HUES64 (cell line): ENCODE results near the gene HOXA2.

Experiments used
- H3K27ac ChIP-seq: 2 replicates; pipeline ENCODE4 v1.7.0; 2013; ENCODE audit warnings: low read depth, low read length, inconsistent platforms
- H3K27me3 ChIP-seq: 2 replicates; pipeline ENCODE4 v1.6.1; 2013; ENCODE audit warnings: mild to moderate bottlenecking, low read length; ENCODE audit not compliant: insufficient read depth
- H3K36me3 ChIP-seq: 2 replicates; pipeline ENCODE4 v1.6.1; 2013; ENCODE audit warnings: mild to moderate bottlenecking, low read length; ENCODE audit not compliant: insufficient read depth
- H3K4me1 ChIP-seq: 2 replicates; pipeline ENCODE4 v1.6.1; 2013; ENCODE audit warnings: mild to moderate bottlenecking, low read length, moderate library complexity; ENCODE audit not compliant: insufficient read depth
- H3K4me3 ChIP-seq: 2 replicates; pipeline ENCODE4 v1.5.1; 2013; ENCODE audit warnings: mild to moderate bottlenecking, low read length, moderate library complexity
- H3K9ac ChIP-seq: 2 replicates; pipeline ENCODE4 v1.6.1; 2013; ENCODE audit warnings: mild to moderate bottlenecking, low read depth, low read length
- H3K9me3 ChIP-seq: 2 replicates; pipeline ENCODE4 v1.6.1; 2013; ENCODE audit warnings: low read depth, low read length; ENCODE audit not compliant: insufficient read depth
- WGBS: fragments of 150-250, 120-280 bp; methylation state at CpG from one replicate; pipeline ENCODE4 v1.1.7; 2013; ENCODE audit warnings: missing lambda C conversion rate; 5-methylcytosine and 5-hydroxymethylcytosine counted together

Gene HOXA2

GRCh38 chr7:27071622-27072390 is 30.7 kb downstream of the HOXA2 start:
- 83% methylated on average over 4 of the region's 6 CpGs for WGBS
- H3K4me1 ChIP-seq: no peaks in the 10 kb centered on the region
- H3K4me3 ChIP-seq: no peak overlapping the region
- H3K27me3 ChIP-seq: no peaks in the 10 kb centered on the region
- no peak overlapping the region for H3K27ac ChIP-seq
- H3K9ac ChIP-seq: no peak overlapping the region
- H3K36me3 ChIP-seq: no peaks in the 10 kb centered on the region
- no peaks in the 10 kb centered on the region for H3K9me3 ChIP-seq

GRCh38 chr7:27068259-27068658 is 34.2 kb downstream of the HOXA2 start:
- no peak overlapping the region for H3K9ac ChIP-seq
- H3K4me1 ChIP-seq: no peaks in the 10 kb centered on the region
- WGBS: 98% methylated on average over 1 of the region's 1 CpG
- no peak overlapping the region for H3K27ac ChIP-seq
- no peaks in the 10 kb centered on the region for H3K9me3 ChIP-seq
- H3K4me3 ChIP-seq: no peak overlapping the region
- no peaks in the 10 kb centered on the region for H3K36me3 ChIP-seq
- no peaks in the 10 kb centered on the region for H3K27me3 ChIP-seq

DNA sequence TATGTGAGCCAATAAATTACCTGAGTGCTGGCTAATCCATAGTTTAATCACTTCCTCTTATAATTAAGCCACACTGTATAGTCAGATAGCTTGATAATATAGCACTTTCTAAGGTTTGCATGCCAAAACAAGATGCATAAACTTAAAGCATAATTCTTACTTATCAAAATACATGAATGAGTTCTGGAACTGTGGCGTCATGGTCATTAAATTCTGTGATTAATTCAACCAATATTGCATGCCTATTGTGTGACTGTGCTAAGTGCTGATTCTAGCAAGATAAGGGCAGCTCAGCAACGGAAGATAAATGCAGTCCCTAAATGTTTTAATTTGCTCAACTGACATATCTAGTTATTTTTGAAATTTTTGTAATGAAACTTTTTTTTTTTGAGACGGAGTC is 36.3 kb downstream of the HOXA2 start:
- no peak overlapping the region for H3K27ac ChIP-seq
- H3K27me3 ChIP-seq: no peaks in the 10 kb centered on the region
- no peak overlapping the region for H3K9ac ChIP-seq
- 97% methylated on average over 3 of the region's 3 CpGs for WGBS
- H3K9me3 ChIP-seq: no peaks in the 10 kb centered on the region
- no peaks in the 10 kb centered on the region for H3K36me3 ChIP-seq
- H3K4me1 ChIP-seq: no peaks in the 10 kb centered on the region
- no peak overlapping the region for H3K4me3 ChIP-seq

DNA sequence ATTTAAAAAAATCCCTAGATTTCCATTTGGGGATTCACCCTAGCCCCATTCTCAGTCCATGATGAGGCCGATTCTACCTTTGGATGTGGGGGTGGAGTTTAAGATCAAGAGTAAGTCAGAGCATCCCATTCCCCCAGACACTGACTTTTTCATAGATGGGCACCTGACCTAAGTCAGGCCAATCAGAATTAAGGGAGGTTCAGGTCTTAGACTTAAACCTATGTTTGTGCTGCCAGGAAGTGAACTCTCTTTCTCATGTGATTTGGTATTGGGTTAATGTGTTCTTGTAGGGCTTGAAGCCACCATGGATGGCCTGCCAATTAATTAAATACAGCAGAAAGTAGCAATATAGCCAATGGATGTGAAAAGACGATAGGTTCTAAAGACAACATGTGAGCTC is 36.8 kb downstream of the HOXA2 start:
- whole genome bisulfite sequencing: 97% methylated on average over 1 of the region's 2 CpGs
- Histone ChIP-seq H3K9me3 (no peaks in the 10 kb centered on the region), H3K4me3 (no peak overlapping the region), H3K27me3 (no peaks in the 10 kb centered on the region), H3K4me1 (no peaks in the 10 kb centered on the region), H3K9ac (no peak overlapping the region), H3K27ac (no peak overlapping the region), H3K36me3 (no peaks in the 10 kb centered on the region)

DNA sequence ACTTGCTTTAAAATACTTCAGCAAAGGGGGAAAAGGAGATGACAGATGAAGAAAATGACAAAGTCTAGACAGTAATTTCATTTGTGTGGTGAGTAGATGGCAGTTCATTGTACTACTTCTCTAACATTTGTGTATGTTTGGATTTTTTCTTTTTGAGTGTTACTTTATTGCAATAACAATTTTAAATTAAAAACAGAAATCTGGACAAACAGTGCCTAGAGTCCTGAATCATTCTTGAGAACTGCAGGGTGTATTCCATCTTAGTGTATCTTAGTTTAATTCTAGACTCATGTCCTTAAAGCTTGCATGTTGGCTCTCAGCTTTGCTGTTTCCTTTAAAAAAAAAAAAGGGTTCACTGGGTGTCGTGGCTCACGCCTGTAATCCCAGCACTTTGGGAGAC is 37.8 kb downstream of the HOXA2 start:
- H3K27ac ChIP-seq: no peak overlapping the region
- H3K36me3 ChIP-seq: no peaks in the 10 kb centered on the region
- H3K4me1 ChIP-seq: no peaks in the 10 kb centered on the region
- 90% methylated on average over 2 of the region's 2 CpGs for WGBS
- H3K27me3 ChIP-seq: no peaks in the 10 kb centered on the region
- no peaks in the 10 kb centered on the region for H3K9me3 ChIP-seq
- H3K9ac ChIP-seq: no peak overlapping the region
- H3K4me3 ChIP-seq: no peak overlapping the region

DNA sequence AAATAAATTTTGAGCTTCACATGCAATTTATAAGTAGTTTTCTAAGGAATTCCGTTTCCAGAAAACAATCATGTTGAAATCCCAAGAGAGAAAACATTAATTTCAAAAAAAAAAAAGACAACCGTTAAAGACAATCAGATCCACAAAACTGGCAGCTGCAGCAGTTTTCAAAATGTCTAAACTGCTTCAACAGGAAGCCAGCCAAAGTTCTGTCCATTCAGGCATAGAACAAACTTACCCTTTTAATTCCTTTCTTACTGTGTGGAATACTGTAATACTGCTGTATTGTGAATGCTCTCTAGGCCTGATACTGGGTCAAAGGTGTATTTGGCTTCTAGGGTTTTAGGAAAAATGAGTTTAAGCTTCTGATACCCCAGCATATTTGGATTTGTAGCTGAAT is 38.3 kb downstream of the HOXA2 start:
- H3K36me3 ChIP-seq: no peaks in the 10 kb centered on the region
- no peak overlapping the region for H3K9ac ChIP-seq
- H3K9me3 ChIP-seq: no peaks in the 10 kb centered on the region
- H3K27ac ChIP-seq: no peak overlapping the region
- H3K27me3 ChIP-seq: no peaks in the 10 kb centered on the region
- H3K4me3 ChIP-seq: no peak overlapping the region
- WGBS: 85% methylated on average over 2 of the region's 2 CpGs
- no peaks in the 10 kb centered on the region for H3K4me1 ChIP-seq

GRCh38 chr7:27062946-27063345 is 39.5 kb downstream of the HOXA2 start:
- Histone ChIP-seq H3K4me3 (no peak overlapping the region), H3K9ac (no peak overlapping the region)

DNA sequence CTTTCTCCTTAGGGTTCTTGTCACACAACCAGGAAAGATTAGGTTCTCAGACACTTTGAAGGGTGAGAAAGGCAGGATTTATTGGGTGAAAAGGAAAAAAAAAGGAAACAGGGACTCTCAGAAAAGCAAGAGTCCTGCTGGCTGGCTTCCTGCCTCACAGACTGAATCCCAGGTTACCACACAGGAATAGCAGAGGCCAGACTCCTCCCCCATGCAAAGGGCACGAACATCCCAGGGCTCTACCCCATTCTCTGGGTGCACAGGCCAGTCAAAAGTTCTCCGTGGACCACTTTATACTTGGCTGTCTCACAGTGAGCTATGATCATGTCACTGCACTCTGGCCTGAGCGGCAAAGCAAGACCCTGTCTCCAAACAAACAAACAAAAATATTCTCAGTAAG is 49.3 kb downstream of the HOXA2 start:
- no peaks in the 10 kb centered on the region for H3K27me3 ChIP-seq
- H3K9me3 ChIP-seq: no peaks in the 10 kb centered on the region
- H3K4me3 ChIP-seq: no peak overlapping the region
- H3K27ac ChIP-seq: no peak overlapping the region
- H3K36me3 ChIP-seq: no peaks in the 10 kb centered on the region
- 35% methylated on average over 3 of the region's 3 CpGs for WGBS
- H3K4me1 ChIP-seq: peaks cover 5% of the 10 kb centered on the region; the same call in 1 of the 2 replicates
- H3K9ac ChIP-seq: no peak overlapping the region

More at GRCh38 chr7:27062946-27063345, 39.5 kb downstream of the HOXA2 start:
- Histone ChIP-seq H3K27me3 (no peaks in the 10 kb centered on the region), H3K27ac (no peak overlapping the region), H3K36me3 (no peaks in the 10 kb centered on the region), H3K9me3 (no peaks in the 10 kb centered on the region), H3K4me1 (no peaks in the 10 kb centered on the region)
- 96% methylated on average over 4 of the region's 4 CpGs for WGBS

GRCh38 chr7:27051451-27051850 is 51.0 kb downstream of the HOXA2 start:
- H3K36me3 ChIP-seq: no peaks in the 10 kb centered on the region
- WGBS: 95% methylated on average over 4 of the region's 4 CpGs

More at GRCh38 chr7:27051451-27051850, 51.0 kb downstream of the HOXA2 start:
- Histone ChIP-seq H3K9me3 (no peaks in the 10 kb centered on the region), H3K9ac (no peak overlapping the region), H3K27me3 (no peaks in the 10 kb centered on the region), H3K4me3 (no peak overlapping the region), H3K4me1 (peaks cover 5% of the 10 kb centered on the region; the same call in 1 of the 2 replicates), H3K27ac (no peak overlapping the region)
